Hepatocyte (in vitro differentiated cells): ENCODE measurements around the gene PYGO2. TPM values are rescaled to one million over a fixed set of nuclear protein-coding genes. Genes with fewer than 3 reads are reported as not detected.

ENCODE experiments used
- DNase-seq: peaks from one replicate; pipeline ENCODE4 v3.0.0-alpha.2; 2016; ENCODE audit warnings: low spot score
- H2AFZ ChIP-seq: fragments of 200-600 bp; sonication (generic); 2 replicates; pipeline ENCODE4 v1.6.0; 2016; ENCODE audit warnings: antibody characterized with exemption, mild to moderate bottlenecking
- H3K27ac ChIP-seq: fragments of 200-600 bp; sonication (generic); 2 replicates; pipeline ENCODE4 v1.5.1; 2016; ENCODE audit warnings: mild to moderate bottlenecking
- H3K27me3 ChIP-seq: fragments of 200-600 bp; sonication (generic); 2 replicates; pipeline ENCODE4 v1.6.1; 2016
- H3K36me3 ChIP-seq: fragments of 200-600 bp; sonication (generic); replicated peaks from 2 replicates; pipeline ENCODE4 v1.5.1; 2016; ENCODE audit warnings: low read depth; ENCODE audit not compliant: insufficient read depth
- H3K4me1 ChIP-seq: fragments of 200-600 bp; sonication (generic); 2 replicates; pipeline ENCODE4 v1.5.1; 2016; ENCODE audit warnings: mild to moderate bottlenecking, moderate library complexity; ENCODE audit not compliant: insufficient read depth
- H3K4me2 ChIP-seq: fragments of 200-600 bp; sonication (generic); 2 replicates; pipeline ENCODE4 v1.6.0; 2016
- H3K4me3 ChIP-seq: fragments of 200-600 bp; sonication (generic); 2 replicates; pipeline ENCODE4 v1.5.1; 2016; ENCODE audit warnings: mild to moderate bottlenecking
- H3K79me2 ChIP-seq: fragments of 200-600 bp; sonication (generic); 2 replicates; pipeline ENCODE4 v1.6.0; 2017; ENCODE audit warnings: mild to moderate bottlenecking
- H3K9me2 ChIP-seq: fragments of 200-600 bp; sonication (generic); replicated peaks from 2 replicates; pipeline ENCODE4 v1.6.0; 2017; ENCODE audit warnings: mild to moderate bottlenecking; ENCODE audit not compliant: insufficient read depth
- H3K9me3 ChIP-seq: fragments of 200-600 bp; sonication (generic); 2 replicates; pipeline ENCODE4 v1.5.1; 2016; ENCODE audit warnings: low read depth, mild to moderate bottlenecking
- H4K20me1 ChIP-seq: fragments of 200-600 bp; sonication (generic); 2 replicates; pipeline ENCODE4 v1.6.0; 2016; ENCODE audit warnings: mild to moderate bottlenecking; ENCODE audit not compliant: insufficient read depth, poor library complexity, severe bottlenecking
- CTCF ChIP-seq: fragments of 200-600 bp; sonication (generic); IDR thresholded peaks from 2 replicates; pipeline ENCODE4 v1.5.1; 2016; ENCODE audit warnings: antibody characterized with exemption, mild to moderate bottlenecking; ENCODE audit not compliant: poor library complexity
- EZH2 ChIP-seq: fragments of 200-600 bp; sonication (generic); IDR thresholded peaks from 2 replicates; pipeline ENCODE4 v1.6.1; 2016; ENCODE audit warnings: antibody characterized with exemption, mild to moderate bottlenecking, borderline replicate concordance
- EZH2phosphoT487 ChIP-seq: fragments of 200-600 bp; sonication (generic); IDR thresholded peaks from one replicate; pipeline ENCODE4 v1.6.1; 2018; ENCODE audit warnings: antibody characterized with exemption, mild to moderate bottlenecking, low read depth, moderate library complexity; ENCODE audit not compliant: unreplicated experiment, severe bottlenecking
- WGBS: methylation state at CpG from one replicate; pipeline ENCODE4 v1.1.6; 2016; ENCODE audit warnings: low lambda C conversion rate; ENCODE audit errors: missing lambda C conversion rate; 5-methylcytosine and 5-hydroxymethylcytosine counted together
- polyA plus RNA-seq: library from polyadenylated mRNA; unstranded; fragments of >200 nt; fragmentation: Nextera tagmentation; extraction: Ambion mirVana; gene quantifications from 2 replicates; pipeline ENCODE4 v1.2.1, GENCODE V29; 2016
- total RNA-seq: library from RNA; depleted of rRNA; stranded (reverse); fragments of >200 nt; gene quantifications from 2 replicates; pipeline ENCODE4 v1.2.3, GENCODE V29; 2014

Gene PYGO2
- total and polyA plus RNA-seq, 2 experiments from 2014 or later, result 21.8 to 28.3 TPM

DNA sequence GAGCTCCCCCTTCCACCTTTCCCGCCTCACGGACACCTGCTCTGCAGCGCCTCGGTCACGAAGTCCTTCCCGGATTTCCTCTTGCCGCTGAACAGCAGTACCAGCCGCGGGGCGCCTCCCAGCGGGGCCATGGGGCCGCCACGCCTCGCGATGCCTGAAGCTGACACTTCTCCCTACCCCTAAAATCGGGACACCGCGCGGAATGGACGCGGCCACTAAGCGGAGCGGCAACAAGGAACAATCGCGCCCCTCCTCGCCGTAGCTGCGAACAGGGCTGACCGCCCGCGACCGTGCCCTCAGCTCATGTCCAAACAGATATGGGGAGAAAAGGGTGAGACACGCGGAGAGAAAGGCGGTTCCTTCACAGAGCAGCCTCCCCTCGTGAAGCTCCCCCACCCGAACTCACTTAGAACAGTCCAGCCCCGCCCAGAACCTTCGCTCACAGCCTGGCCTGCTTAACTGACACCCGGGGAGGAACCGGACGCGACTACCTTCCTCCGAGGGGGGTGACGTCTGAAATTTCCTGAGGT, 25.0 kb downstream of the PYGO2 start, which contains the start of gene PMVK:
Gene PMVK (minus strand): TSS at position 165 of the 530 bp plus-strand sequence. CDS start 34 bp downstream, at position 131.
- Histone ChIP-seq H4K20me1 (no peaks in the 10 kb centered on the region), H3K36me3 (no peaks in the 10 kb centered on the region), H3K4me3 (peak within 1 kb of the TSS; percentile 26), H3K79me2 (peaks cover 9% of the 10 kb centered on the region), H3K27me3 (no peaks in the 10 kb centered on the region), H2AFZ (peak within 1 kb of the TSS; percentile 71), H3K9me2 (no peaks in the 10 kb centered on the region), H3K4me2 (peak within 1 kb of the TSS; percentile 69), H3K9me3 (no peaks in the 10 kb centered on the region), H3K27ac (peak within 1 kb of the TSS; percentile 96), H3K4me1 (peaks cover 8% of the 10 kb centered on the region)
- peak; percentile 97 for DNase-seq
- WGBS, result under 1% methylated on average over 45 of the region's 45 CpGs
- TF ChIP-seq CTCF (peak; percentile 41), EZH2phosphoT487 (no peak)

- Histone ChIP-seq H4K20me1 (no peaks in the 10 kb centered on the region), H3K27me3 (no peaks in the 10 kb centered on the region), H3K4me1 (peaks cover 8% of the 10 kb centered on the region), H3K4me3 (peak overlapping the region; percentile 26), H3K36me3 (no peaks in the 10 kb centered on the region), H3K9me3 (no peaks in the 10 kb centered on the region), H3K79me2 (peaks cover 9% of the 10 kb centered on the region), H3K4me2 (peak overlapping the region; percentile 69), H2AFZ (peak overlapping the region; percentile 71), H3K27ac (peak overlapping the region; percentile 96), H3K9me2 (no peaks in the 10 kb centered on the region)
- no peak for DNase-seq
- WGBS, result 49% methylated on average over 25 of the region's 27 CpGs
- TF ChIP-seq EZH2 (no peak), CTCF (no peak), EZH2phosphoT487 (no peak)
These were observed 25.6 kb downstream of the PYGO2 start for GRCh38 chr1:154935749-154936554.

DNA sequence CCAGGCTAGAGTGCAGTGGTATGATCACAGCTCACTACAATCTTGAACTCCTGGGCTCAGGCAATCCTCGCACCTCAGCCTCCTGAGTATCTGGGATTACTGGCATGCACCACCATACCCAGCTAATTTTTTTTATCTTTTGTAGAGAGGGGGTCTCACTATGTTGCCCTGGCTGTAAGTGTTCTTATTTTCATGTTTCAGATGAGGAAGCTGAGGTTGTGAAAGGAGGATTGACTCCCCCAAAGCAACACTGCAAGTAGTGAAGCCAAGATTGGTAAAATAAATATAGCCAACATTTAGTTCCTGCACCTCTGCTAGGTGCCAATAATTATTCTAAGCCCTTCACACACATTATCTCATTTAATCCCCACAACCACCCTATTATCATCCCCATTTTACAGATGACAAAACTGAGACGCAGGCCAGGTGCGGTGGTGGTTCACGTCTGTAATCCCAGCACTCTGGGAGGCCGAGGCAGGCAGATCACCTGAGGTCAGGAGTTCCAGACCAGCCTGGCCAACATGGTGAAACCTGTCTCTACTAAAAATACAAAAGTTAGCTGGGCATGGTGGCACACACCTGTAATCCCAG, 27.1 kb downstream of the PYGO2 start:
- DNase-seq, result no peak
- no peak overlapping the region for H2AFZ ChIP-seq
- no peaks in the 10 kb centered on the region for H3K36me3 ChIP-seq
- H3K4me2 ChIP-seq, result no peak overlapping the region
- peaks cover 9% of the 10 kb centered on the region for H3K79me2 ChIP-seq
- H3K4me3 ChIP-seq, result no peak overlapping the region
- no peaks in the 10 kb centered on the region for H3K9me2 ChIP-seq
- TF ChIP-seq CTCF, result no peak
- no peak for TF ChIP-seq EZH2
- TF ChIP-seq EZH2phosphoT487, result no peak
- no peaks in the 10 kb centered on the region for H3K9me3 ChIP-seq
- no peaks in the 10 kb centered on the region for H3K27me3 ChIP-seq
- peaks cover 8% of the 10 kb centered on the region for H3K4me1 ChIP-seq
- WGBS, result 98% methylated on average over 5 of the region's 5 CpGs
- no peaks in the 10 kb centered on the region for H4K20me1 ChIP-seq
- no peak overlapping the region for H3K27ac ChIP-seq
